GM19043 (cell line): ENCODE results near the gene HSD17B13.

ENCODE experiments used
- ATAC-seq: cut with Tn5 transposase; IDR thresholded peaks from one replicate; pipeline ENCODE4 v1.9.1; 2021; ENCODE audit warnings: low read depth; ENCODE audit not compliant: unreplicated experiment

Gene HSD17B13

DNA sequence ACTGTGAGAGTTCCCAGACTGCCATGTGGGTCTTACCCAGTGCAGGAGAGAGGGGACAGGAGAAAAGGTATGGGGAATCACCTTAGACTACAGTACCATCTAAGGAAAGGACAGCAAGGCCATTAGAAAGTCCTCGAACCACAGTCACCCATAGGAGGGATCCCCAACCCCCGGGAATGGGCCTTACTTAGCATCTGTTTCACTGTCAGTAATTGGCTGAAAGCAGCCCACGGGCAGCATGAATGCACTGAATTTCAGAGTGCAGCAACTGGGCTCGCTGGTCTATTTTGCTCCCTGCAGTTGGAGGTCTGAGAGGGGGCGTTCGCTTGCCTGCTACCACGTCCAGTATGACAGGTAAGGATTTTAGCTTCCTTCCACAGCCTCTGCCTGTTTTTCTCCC lies 51.9 kb downstream of the HSD17B13 start:
- no peak for ATAC-seq

- ATAC-seq, result no peak
Measured at GRCh38 chr4:87270144-87270543, 52.5 kb downstream of the HSD17B13 start.

DNA sequence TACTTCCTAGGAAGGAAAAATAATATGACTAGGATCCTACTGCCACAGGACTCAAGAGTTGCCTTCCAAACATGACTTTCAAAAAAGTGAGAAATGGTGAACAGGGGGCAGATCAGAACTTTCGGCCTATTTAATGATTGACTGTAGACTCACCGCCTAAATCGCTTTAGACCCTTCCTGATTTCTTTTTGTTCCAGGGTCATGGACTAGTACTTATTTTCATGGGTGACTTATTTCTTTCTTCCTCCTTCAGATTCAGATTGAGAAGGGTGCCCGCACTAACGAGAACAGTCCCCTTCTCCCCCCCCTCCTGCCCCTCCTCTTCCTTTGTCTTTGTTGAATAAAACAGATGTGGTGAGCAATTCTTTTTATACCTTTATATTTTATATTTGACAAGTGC lies 54.3 kb downstream of the HSD17B13 start:
- ATAC-seq, result no peak

GRCh38 chr4:87266986-87267385 lies 55.7 kb downstream of the HSD17B13 start:
- ATAC-seq, result no peak

- no peak for ATAC-seq
Measured at GRCh38 chr4:87262886-87263285, 59.8 kb downstream of the HSD17B13 start.

DNA sequence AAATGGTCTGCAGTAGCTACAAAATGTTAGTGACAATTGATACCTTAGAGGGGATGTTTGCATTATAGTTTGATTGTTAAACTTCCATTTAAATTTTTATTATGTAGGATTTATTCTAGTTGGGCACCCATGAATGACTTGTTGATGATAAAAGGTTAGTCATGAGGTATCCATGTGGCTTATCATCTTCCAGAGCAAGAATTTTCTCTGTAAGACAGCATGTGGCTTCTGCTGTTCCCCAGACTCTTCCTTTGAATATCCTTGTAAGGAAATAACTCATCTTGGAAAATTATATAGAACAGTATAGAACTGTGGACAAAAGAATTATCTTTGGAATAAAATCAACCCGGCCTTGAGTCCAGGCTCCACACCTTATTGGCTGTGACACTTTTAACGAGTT lies 62.2 kb downstream of the HSD17B13 start:
- ATAC-seq, result no peak

GRCh38 chr4:87258677-87259076 lies 64.0 kb downstream of the HSD17B13 start:
- ATAC-seq, result no peak

DNA sequence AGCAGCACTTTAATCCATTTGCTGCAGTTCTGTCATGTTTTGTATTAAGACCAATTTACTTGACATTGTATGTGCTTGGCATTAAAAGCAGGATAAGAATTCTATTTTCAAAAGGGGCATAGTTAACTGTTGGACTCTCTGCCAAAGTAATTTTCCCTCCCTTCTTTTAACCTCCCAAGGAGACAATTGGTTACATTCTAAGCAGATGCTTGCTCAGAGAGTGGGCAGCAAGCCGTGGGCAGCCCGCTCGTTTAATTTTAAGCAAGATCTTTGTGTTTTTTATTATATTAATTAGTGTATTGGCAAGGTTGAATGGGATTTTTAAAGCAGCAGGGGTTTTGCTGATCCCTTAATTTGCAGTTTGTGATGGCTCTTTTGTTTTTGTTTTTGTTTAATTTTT lies 65.2 kb downstream of the HSD17B13 start:
- no peak for ATAC-seq

DNA sequence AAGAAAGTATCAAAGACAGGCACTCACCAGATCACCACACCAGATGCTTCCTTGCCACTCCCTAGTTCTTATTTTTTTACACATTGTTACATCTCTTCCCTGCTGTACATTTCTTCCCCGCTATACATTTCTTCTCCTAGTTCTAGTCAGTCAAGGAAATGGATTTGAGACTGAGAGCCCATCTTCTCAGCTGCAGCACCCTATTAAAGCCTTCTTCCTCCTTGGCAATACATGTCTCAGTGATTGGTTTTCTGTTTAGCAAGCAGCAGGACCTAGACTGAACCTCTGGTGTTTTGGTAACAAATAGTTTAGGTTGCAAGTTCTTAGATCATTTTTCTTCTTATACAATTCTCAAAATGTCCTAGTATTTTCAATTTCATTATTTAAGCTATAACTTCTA lies 66.9 kb downstream of the HSD17B13 start:
- no peak for ATAC-seq
